Omental fat pad (tissue), 4 donors: Measurements from ENCODE around the gene AATK. TPM values are rescaled to one million over a fixed set of nuclear protein-coding genes. Genes with fewer than 3 reads are reported as not detected.

Experiments used
- ATAC-seq: fragments of 150-250 bp; one replicate; pipeline ENCODE4 v1.9.1; 2016; ENCODE audit warnings: mild to moderate bottlenecking, moderate library complexity; ENCODE audit not compliant: low FRiP score
- DNase-seq: peaks from one replicate; pipeline ENCODE4 v3.0.0-alpha.2; 2019; ENCODE audit warnings: low spot score
- CTCF ChIP-seq, 3 donors: fragments of 450-650 bp; IDR thresholded peaks; one replicate each; pipeline ENCODE4 v1.5.1; 2016 to 2017; ENCODE audit warnings: antibody characterized with exemption in 3 of 3, mild to moderate bottlenecking in 3 of 3, moderate library complexity in 2 of 3
- total RNA-seq, 4 donors: library from RNA; depleted of rRNA; stranded (reverse); fragments of >200 nt; gene quantifications; one replicate each; pipeline ENCODE4 v1.1.0, GENCODE V29; 2016

Gene AATK
- total RNA-seq, 4 donors from 2014 or later: 1.3 to 6.0 (median 3.1) TPM

GRCh38 chr17:81169870-81170309 is 3.9 kb upstream of the AATK start:
- no peak for TF ChIP-seq CTCF (IDR thresholded peaks at IDR 0.05)
- DNase-seq (no peak), ATAC-seq (no peak)

GRCh38 chr17:81167638-81168037 is 1.6 kb upstream of the AATK start:
- DNase-seq: no peak
- TF ChIP-seq CTCF (IDR thresholded peaks at IDR 0.05): no peak
- ATAC-seq: no peak

GRCh38 chr17:81167194-81167524 is 1.1 kb upstream of the AATK start:
- no peak for ATAC-seq
- no peak for DNase-seq
- no peak for TF ChIP-seq CTCF (IDR thresholded peaks at IDR 0.05)

GRCh38 chr17:81165246-81166032 is 582 bp downstream of the AATK start, which contains the start of gene PVALEF:
Gene PVALEF (plus strand): TSS chr17:81165507. CDS start chr17:81181227, 15,720 bp downstream.
- ATAC-seq: no peak
- no peak for TF ChIP-seq CTCF (IDR thresholded peaks at IDR 0.05)
- no peak for DNase-seq

GRCh38 chr17:81164371-81165245 is 1.4 kb downstream of the AATK start:
- no peak for TF ChIP-seq CTCF (IDR thresholded peaks at IDR 0.05)
- no peak for DNase-seq

GRCh38 chr17:81163703-81164370 is 2.2 kb downstream of the AATK start:
- DNase-seq: no peak
- no peak for TF ChIP-seq CTCF (IDR thresholded peaks at IDR 0.05)
- ATAC-seq: no peak

More at GRCh38 chr17:81164371-81165245, 1.4 kb downstream of the AATK start:
- no peak for ATAC-seq
